ENCODE data around the gene DIRAS3.
A peak's percentile ranks its signal among the peaks of the same experiment; 100 is the strongest.
"Not testable (repeated sequence)": the region's sequence is repeated elsewhere in the genome, so short reads cannot be mapped to it uniquely, and the experiment has no call there.

The DIRAS3 gene

GRCh38 chr1:68049941-68050878 is at the start of gene DIRAS3:
Gene DIRAS3, minus strand, starts transcription at chr1:68050627. Its CDS starts 3,330 bp downstream, at chr1:68047297.
- DNase-seq, result peak; percentile 33

- no peak for DNase-seq
Measured at GRCh38 chr1:68093737-68094136, 43.3 kb upstream of the DIRAS3 start.

GRCh38 chr1:68087184-68087583 is 36.8 kb upstream of the DIRAS3 start:
- no peak for DNase-seq

GRCh38 chr1:68085752-68086151 is 35.3 kb upstream of the DIRAS3 start:
- DNase-seq, result no peak

GRCh38 chr1:68083686-68084085 is 33.3 kb upstream of the DIRAS3 start:
- no peak for DNase-seq

GRCh38 chr1:68081775-68082283 is 31.4 kb upstream of the DIRAS3 start:
- DNase-seq, result no peak

- no peak for DNase-seq
Measured at GRCh38 chr1:68078647-68079046, 28.2 kb upstream of the DIRAS3 start.

GRCh38 chr1:68074472-68074871 is 24.0 kb upstream of the DIRAS3 start:
- DNase-seq, result no peak

- no peak for DNase-seq
Measured at GRCh38 chr1:68065766-68066165, 15.3 kb upstream of the DIRAS3 start.

GRCh38 chr1:68058053-68058452 is 7.6 kb upstream of the DIRAS3 start:
- DNase-seq, result not testable (repeated sequence)

- no peak for DNase-seq
Measured at GRCh38 chr1:68057564-68057963, 7.1 kb upstream of the DIRAS3 start.

GRCh38 chr1:68057050-68057449 is 6.6 kb upstream of the DIRAS3 start:
- DNase-seq, result no peak

GRCh38 chr1:68051475-68051874 is 1.0 kb upstream of the DIRAS3 start:
- DNase-seq, result no peak

- no peak for DNase-seq
Measured at GRCh38 chr1:68047659-68048026, 2.8 kb downstream of the DIRAS3 start.

GRCh38 chr1:68046885-68047658 is 3.4 kb downstream of the DIRAS3 start:
- no peak for DNase-seq

GRCh38 chr1:68046423-68046822 is 4.0 kb downstream of the DIRAS3 start:
- no peak for DNase-seq

- DNase-seq, result no peak
Measured at GRCh38 chr1:68045511-68046180, 4.8 kb downstream of the DIRAS3 start.

GRCh38 chr1:68043443-68044090 is 6.9 kb downstream of the DIRAS3 start:
- no peak for DNase-seq

GRCh38 chr1:68036946-68037345 is 13.5 kb downstream of the DIRAS3 start:
- no peak for DNase-seq

- no peak for DNase-seq
Measured at GRCh38 chr1:68029444-68029843, 21.0 kb downstream of the DIRAS3 start.

GRCh38 chr1:68028566-68028965 is 21.9 kb downstream of the DIRAS3 start:
- DNase-seq, result no peak

GRCh38 chr1:68024635-68025338 is 25.6 kb downstream of the DIRAS3 start:
- DNase-seq, result no peak
